PC-3 (cell line): ENCODE data around the gene MRI1. TPM values are rescaled to one million over a fixed set of nuclear protein-coding genes. Genes with fewer than 3 reads are reported as not detected.
A peak's percentile ranks its signal among the peaks of the same experiment; 100 is the strongest.

Experiments used
- ATAC-seq: fragments of 200-7000 bp; cut with Tn5 transposase; 2 replicates; pipeline ENCODE4 v1.9.1; 2020; ENCODE audit warnings: mild to moderate bottlenecking, moderate library complexity
- BruUV-seq: library from RNA; stranded (reverse); fragments of 400-500 nt; replicated peaks from 2 replicates; lab custom pipeline; 2021; lab: Mats Ljungman, UMichigan
- CTCF ChIA-PET: fragments of 300-600 bp; sonication (Branson Sonifier 250); formaldehyde crosslinking; loops from one replicate; lab custom pipeline; 2022; ENCODE audit warnings: antibody characterized with exemption; lab: Charles Lee
- POLR2A ChIA-PET: fragments of 300-600 bp; sonication (Branson Sonifier 250); formaldehyde crosslinking; loops from one replicate; lab custom pipeline; 2022; ENCODE audit warnings: antibody characterized with exemption; ENCODE audit not compliant: unreplicated experiment; lab: Charles Lee
- DNase-seq: peaks from one replicate; pipeline ENCODE4 v3.0.0-alpha.2; 2015
- H2AFZ ChIP-seq: fragments of 300-600 bp; sonication (generic); 2 replicates; pipeline ENCODE4 v1.6.0; 2016; ENCODE audit warnings: antibody characterized with exemption, low read length
- H3F3A ChIP-seq: fragments of 300-600 bp; sonication (generic); one replicate; pipeline ENCODE4 v1.6.0; 2017; ENCODE audit warnings: antibody characterized with exemption, low read length, control low read depth, mild to moderate bottlenecking; ENCODE audit not compliant: unreplicated experiment
- H3K27ac ChIP-seq: fragments of 300-600 bp; sonication (generic); 2 replicates; pipeline ENCODE4 v1.5.1; 2016; ENCODE audit warnings: mild to moderate bottlenecking, low read length
- H3K27me3 ChIP-seq: fragments of 300-600 bp; sonication (generic); 2 replicates; pipeline ENCODE4 v1.6.1; 2016; ENCODE audit warnings: low read length, mixed read lengths
- H3K36me3 ChIP-seq: fragments of 300-600 bp; sonication (generic); 2 replicates; pipeline ENCODE4 v1.6.1; 2016; ENCODE audit warnings: low read depth, mixed run types, low read length, mixed read lengths
- H3K4me1 ChIP-seq: fragments of 300-600 bp; sonication (generic); 2 replicates; pipeline ENCODE4 v1.5.1; 2016; ENCODE audit warnings: low read length; ENCODE audit not compliant: insufficient read depth
- H3K4me2 ChIP-seq: fragments of 300-600 bp; sonication (generic); 2 replicates; pipeline ENCODE4 v1.6.0; 2016; ENCODE audit warnings: low read length
- H3K4me3 ChIP-seq: fragments of 300-600 bp; sonication (generic); 2 replicates; pipeline ENCODE4 v1.5.1; 2016; ENCODE audit warnings: mild to moderate bottlenecking, low read length, mixed read lengths
- H3K79me2 ChIP-seq: fragments of 300-600 bp; sonication (generic); 2 replicates; pipeline ENCODE4 v1.6.1; 2017; ENCODE audit warnings: low read length, mixed read lengths
- H3K9ac ChIP-seq: fragments of 300-600 bp; sonication (generic); 2 replicates; pipeline ENCODE4 v1.6.0; 2016; ENCODE audit warnings: mild to moderate bottlenecking, low read length
- H3K9me2 ChIP-seq: fragments of 300-600 bp; sonication (generic); replicated peaks from 2 replicates; pipeline ENCODE4 v1.6.1; 2016; ENCODE audit warnings: mixed run types, low read length, mixed read lengths
- H3K9me3 ChIP-seq: fragments of 300-600 bp; sonication (generic); 2 replicates; pipeline ENCODE4 v1.6.1; 2016; ENCODE audit warnings: low read length, mixed read lengths
- H4K20me1 ChIP-seq: fragments of 300-600 bp; sonication (generic); 2 replicates; pipeline ENCODE4 v1.6.1; 2016; ENCODE audit warnings: low read length, mixed read lengths
- EZH2 ChIP-seq: fragments of 300-600 bp; sonication (generic); IDR thresholded peaks from one replicate; pipeline ENCODE4 v1.6.1; 2017; ENCODE audit warnings: antibody characterized with exemption, mild to moderate bottlenecking, low read length; ENCODE audit not compliant: unreplicated experiment
- EZH2phosphoT487 ChIP-seq: fragments of 300-600 bp; sonication (generic); IDR thresholded peaks from 2 replicates; pipeline ENCODE4 v1.6.1; 2018; ENCODE audit warnings: mild to moderate bottlenecking, antibody characterized with exemption, low read length, borderline replicate concordance
- intact Hi-C: fragments of 100-400 bp; cut with micrococcal nuclease; formaldehyde crosslinking; loops from 2 replicates; pipeline ENCODE4 v1.9.0; 2023
- total RNA-seq: library from RNA; depleted of rRNA; stranded (reverse); fragments of >200 nt; gene quantifications from 2 replicates; pipeline ENCODE4 v1.2.3, GENCODE V29; 2014
- TF ChIP-seq, protein P1 (sequence below): fragments of 300-600 bp; sonication (generic); conservative IDR thresholded peaks from 2 replicates; pipeline ENCODE4 v1.5.1; 2017; ENCODE audit warnings: antibody characterized with exemption, low read depth, mild to moderate bottlenecking, low read length

The MRI1 gene
- total RNA-seq, 1 experiment from 2014 or later: 85.2 TPM

DNA sequence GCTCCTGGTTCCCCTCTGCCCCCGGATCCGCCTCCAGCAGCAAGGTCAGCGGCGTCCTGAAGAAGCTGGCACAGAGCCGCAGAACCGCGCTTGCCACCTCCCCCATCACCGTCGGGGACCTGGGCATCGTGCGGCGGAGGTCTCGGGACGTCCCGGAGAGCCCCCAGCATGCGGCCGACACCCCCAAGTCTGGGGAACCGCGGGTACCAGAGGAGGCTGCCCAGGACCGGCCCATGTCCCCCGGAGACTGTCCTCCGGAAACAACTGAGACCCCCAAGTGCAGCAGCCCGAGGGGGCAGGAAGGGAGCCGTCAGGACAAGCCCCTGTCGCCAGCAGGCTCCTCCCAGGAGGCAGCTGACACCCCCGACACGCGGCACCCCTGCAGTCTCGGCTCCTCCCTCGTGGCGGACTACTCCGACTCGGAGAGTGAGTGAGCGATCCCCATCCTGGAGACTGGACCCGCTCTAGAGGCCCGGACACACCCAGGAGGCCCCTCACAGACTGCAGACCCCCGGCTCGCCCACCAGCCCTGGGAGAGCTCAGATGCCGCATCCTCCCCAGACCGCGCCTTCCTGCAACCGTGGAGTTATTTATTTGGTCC, 1.6 kb upstream of the MRI1 start:
- intact Hi-C loops: no loop called here

DNA sequence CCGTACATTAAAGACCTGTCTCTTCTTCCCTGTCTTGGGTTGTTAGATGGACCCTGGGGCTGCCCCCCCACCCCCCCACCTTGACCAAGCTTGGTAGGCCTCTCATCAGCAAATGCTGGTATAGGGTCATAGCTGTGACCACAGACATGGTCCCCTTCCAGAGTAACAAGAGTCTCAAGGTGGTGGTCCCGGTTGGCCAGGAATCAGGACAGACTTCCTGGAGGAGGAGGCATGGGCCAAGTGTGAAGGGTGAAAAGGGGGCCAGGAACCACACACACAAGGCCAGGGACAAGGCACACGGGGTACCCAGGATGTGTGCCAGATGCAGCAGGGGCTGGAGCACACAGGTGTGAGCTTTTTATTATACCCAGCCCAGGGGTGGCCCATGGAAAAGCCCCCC, 1.1 kb upstream of the MRI1 start:
- peaks cover 43% of the 10 kb centered on the region for H3K79me2 ChIP-seq
- no peak overlapping the region for H3K27ac ChIP-seq
- H4K20me1 ChIP-seq: no peaks in the 10 kb centered on the region
- no peaks in the 10 kb centered on the region for H3K9me3 ChIP-seq
- no TSS peak for BruUV-seq
- CTCF ChIA-PET: no interaction called here
- no peak for ATAC-seq
- peaks cover 10% of the 10 kb centered on the region; the same call in 1 of the 2 replicates for H3K4me1 ChIP-seq
- peaks cover 14% of the 10 kb centered on the region for H3K36me3 ChIP-seq
- H2AFZ ChIP-seq: no peak overlapping the region
- no peaks in the 10 kb centered on the region for H3K9me2 ChIP-seq
- H3K9ac ChIP-seq: no peak overlapping the region
- H3K4me3 ChIP-seq: peak overlapping the region; percentile 96
- intact Hi-C loops: no loop called here
- peak overlapping the region; percentile 98; the same call in 1 of the 2 replicates for H3K4me2 ChIP-seq
- H3K27me3 ChIP-seq: no peaks in the 10 kb centered on the region
- POLR2A ChIA-PET: no interaction called here
- no peaks in the 10 kb centered on the region for H3F3A ChIP-seq
- TF ChIP-seq, protein P1, sequence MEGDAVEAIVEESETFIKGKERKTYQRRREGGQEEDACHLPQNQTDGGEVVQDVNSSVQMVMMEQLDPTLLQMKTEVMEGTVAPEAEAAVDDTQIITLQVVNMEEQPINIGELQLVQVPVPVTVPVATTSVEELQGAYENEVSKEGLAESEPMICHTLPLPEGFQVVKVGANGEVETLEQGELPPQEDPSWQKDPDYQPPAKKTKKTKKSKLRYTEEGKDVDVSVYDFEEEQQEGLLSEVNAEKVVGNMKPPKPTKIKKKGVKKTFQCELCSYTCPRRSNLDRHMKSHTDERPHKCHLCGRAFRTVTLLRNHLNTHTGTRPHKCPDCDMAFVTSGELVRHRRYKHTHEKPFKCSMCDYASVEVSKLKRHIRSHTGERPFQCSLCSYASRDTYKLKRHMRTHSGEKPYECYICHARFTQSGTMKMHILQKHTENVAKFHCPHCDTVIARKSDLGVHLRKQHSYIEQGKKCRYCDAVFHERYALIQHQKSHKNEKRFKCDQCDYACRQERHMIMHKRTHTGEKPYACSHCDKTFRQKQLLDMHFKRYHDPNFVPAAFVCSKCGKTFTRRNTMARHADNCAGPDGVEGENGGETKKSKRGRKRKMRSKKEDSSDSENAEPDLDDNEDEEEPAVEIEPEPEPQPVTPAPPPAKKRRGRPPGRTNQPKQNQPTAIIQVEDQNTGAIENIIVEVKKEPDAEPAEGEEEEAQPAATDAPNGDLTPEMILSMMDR: no peak
- TF ChIP-seq EZH2phosphoT487: no peak
- TF ChIP-seq EZH2: no peak
- DNase-seq: no peak

More for the DNA sequence above, 1.6 kb upstream of the MRI1 start:
- H4K20me1 ChIP-seq: no peaks in the 10 kb centered on the region
- H3K4me1 ChIP-seq: peaks cover 10% of the 10 kb centered on the region; the same call in 1 of the 2 replicates
- ChIA-PET POLR2A (no interaction called here), CTCF (no interaction called here)
- H3K4me3 ChIP-seq: no peak overlapping the region
- H3K79me2 ChIP-seq: peaks cover 43% of the 10 kb centered on the region
- H3K4me2 ChIP-seq: no peak overlapping the region
- DNase-seq (no peak), ATAC-seq (no peak)
- H3F3A ChIP-seq: no peaks in the 10 kb centered on the region
- H3K9me3 ChIP-seq: no peaks in the 10 kb centered on the region
- H3K27me3 ChIP-seq: no peaks in the 10 kb centered on the region
- H3K9ac ChIP-seq: no peak overlapping the region
- no peak overlapping the region for H3K27ac ChIP-seq
- no TSS peak for BruUV-seq
- peaks cover 17% of the 10 kb centered on the region for H3K36me3 ChIP-seq
- H2AFZ ChIP-seq: no peak overlapping the region
- TF ChIP-seq, protein P1: no peak
- no peak for TF ChIP-seq EZH2phosphoT487
- no peak for TF ChIP-seq EZH2
- H3K9me2 ChIP-seq: no peaks in the 10 kb centered on the region

DNA sequence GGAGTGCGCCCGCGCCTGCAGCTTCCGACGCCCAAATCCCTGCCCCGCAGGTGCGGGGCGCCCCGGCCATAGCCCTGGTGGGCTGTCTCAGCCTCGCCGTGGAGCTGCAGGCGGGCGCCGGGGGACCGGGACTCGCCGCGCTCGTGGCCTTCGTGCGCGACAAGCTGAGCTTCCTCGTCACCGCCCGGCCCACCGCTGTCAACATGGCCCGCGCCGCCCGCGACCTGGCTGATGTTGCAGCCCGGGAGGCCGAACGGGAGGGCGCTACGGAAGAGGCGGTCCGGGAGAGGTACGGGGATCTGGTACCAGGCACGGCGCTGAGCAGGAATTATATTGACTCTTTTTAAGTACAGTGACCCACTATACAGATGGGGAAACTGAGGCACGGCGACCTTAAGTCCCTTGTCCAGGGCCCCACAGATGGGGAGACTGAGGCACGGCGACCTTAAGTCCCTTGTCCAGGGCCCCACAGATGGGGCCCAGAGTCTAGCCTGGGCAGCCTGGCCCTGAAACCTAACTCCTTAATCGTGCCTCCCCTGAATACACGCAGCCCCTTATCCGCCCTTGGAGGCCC, 586 bp downstream of the MRI1 start:
- Histone ChIP-seq H3K4me2 (peak overlapping the region; percentile 88), H3K4me1 (peaks cover 10% of the 10 kb centered on the region; the same call in 1 of the 2 replicates), H3K9me2 (no peaks in the 10 kb centered on the region), H3K36me3 (peaks cover 16% of the 10 kb centered on the region; the same call in 1 of the 2 replicates), H4K20me1 (no peaks in the 10 kb centered on the region), H3K9ac (peak overlapping the region; percentile 97), H3K27me3 (no peaks in the 10 kb centered on the region), H3K4me3 (peak overlapping the region; percentile 96), H3K9me3 (no peaks in the 10 kb centered on the region), H3F3A (no peaks in the 10 kb centered on the region), H3K79me2 (peaks cover 43% of the 10 kb centered on the region), H2AFZ (peak overlapping the region; percentile 56), H3K27ac (no peak overlapping the region)
- ATAC-seq (peak; percentile 53), DNase-seq (peak; percentile 23)
- intact Hi-C loops: no loop called here
- no peak for TF ChIP-seq EZH2phosphoT487
- no peak for TF ChIP-seq EZH2
- TF ChIP-seq, protein P1: no peak
- POLR2A ChIA-PET: interaction anchor here (0.6 to 0.7 kb wide), 2 partner anchors 18 to 74 kb away, joined by 3 read pairs; no protein-coding TSS in a partner anchor
- CTCF ChIA-PET: interaction anchor here (1.1 kb wide), 1 partner anchor 97 kb away, joined by 5 read pairs; no protein-coding TSS in a partner anchor
- no TSS peak for BruUV-seq
